Activated CD8-positive, alpha-beta memory T cell treated with anti-CD3 and anti-CD28 coated beads, Interleukin-2, amount 50 U/mL, for 4 hours (primary cell): ENCODE measurements around the gene KIAA1958.
"Not testable (repeated sequence)": the region's sequence is repeated elsewhere in the genome, so short reads cannot be mapped to it uniquely, and the experiment has no call there.

ENCODE experiments used
- DNase-seq: peaks from one replicate; pipeline ENCODE4 v3.0.0-alpha.2; 2020

Gene KIAA1958

DNA sequence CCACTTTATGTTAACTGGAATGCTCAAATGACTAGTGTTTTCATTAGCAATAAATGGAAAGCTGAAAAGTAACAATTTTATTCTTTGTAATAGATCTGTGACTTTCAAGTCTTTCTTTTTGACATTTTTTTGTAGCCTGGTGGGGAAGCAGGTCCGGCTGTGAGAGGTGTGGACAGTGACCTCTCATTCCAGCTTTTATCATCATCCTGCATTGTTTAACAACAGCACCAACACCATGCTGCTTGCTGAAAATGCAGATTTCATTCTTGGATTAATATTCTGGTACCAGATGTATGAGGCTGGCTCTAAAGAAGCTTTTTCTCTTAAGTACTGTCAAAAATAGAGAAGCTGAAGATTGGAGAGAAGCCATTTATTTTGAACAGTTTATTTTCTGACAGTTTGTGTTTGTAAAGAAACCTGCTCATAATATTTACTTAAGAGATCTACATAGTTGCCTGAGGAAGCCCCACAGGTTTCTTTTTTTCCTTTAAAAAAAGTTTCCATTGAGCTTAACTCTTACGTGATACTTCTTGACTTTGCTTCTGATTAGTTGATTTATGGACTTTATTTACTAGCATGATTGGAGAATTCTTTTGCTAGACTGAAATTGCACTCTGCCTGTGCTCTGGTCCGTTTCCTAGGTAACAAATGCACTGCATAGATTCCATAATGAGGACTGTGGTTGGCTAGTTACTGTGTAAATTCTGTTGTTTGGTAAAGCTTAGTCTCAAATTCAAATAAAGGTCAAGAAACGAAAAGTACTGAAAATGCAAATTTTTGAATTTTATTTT is 3.4 kb downstream of the KIAA1958 start:
- no peak for DNase-seq

DNA sequence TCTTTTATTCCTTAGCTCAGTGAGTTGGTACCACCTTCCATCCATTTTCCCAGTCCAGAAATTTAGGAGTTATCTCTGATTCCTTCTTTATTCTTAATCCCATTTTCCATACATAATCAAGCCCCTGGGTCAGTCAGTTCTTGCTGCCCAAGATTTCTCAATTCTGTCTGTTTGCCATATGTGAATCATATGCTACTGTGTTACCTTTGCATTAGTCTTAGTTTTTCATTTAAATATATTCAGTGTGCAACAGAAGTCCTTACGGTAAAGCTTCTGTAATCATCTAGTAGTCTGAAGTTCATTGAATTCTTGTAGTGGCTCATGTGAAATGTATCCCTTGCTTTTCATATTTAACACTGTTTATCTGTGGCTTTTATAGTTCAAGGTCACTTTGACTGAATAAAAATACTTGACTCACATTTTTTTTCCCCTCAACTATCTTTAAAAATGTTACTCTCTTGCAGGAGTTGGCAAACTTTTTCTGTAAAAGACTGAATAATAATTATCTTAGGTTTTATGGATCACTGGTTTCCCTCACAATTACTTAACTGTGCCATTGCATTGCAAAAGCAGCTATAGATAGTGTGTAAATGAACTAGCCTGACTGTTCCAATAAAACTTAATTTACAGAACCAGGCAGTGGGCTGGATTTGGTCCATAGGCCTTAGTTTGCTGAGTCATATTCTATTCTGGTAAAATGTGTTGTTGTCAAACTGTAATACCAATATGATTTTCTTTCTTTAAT is 6.9 kb downstream of the KIAA1958 start:
- DNase-seq, result no peak

DNA sequence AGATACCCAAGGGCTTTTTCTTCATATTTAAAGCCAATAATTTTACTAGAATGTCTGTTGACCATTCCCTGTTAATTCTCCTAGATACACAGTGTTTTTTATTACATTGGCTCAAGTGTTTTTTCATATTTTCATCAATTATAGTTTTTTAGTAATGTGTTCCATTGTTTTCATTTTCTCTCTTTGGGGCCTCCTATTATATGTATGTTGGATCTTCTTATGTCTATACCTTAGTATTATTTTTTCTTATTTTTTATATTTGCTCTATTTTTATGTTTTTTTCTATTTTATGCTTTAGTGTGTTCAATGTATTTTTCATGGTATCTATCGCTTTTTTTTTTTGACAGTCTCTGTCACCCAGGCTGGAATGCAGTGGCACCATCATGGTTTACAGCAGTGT is 7.5 kb downstream of the KIAA1958 start:
- no peak for DNase-seq

DNA sequence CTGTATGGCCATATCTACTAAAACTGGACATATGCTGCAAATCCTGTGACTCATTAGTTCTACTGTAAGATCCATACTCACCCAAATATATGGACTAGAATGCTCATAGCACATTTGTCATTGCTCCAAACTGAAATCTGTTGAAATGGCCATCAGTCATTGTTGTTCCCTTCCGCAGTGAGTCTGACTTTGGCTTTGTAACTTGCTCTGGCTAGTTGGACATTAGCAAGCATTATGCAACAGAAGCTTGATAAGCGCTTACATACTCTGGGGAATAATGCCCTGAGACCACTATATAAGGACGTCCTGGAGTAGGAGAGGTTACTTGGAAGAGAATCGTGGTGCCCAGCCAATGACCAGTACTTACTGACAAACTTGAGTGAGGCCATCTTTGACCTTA is 9.0 kb downstream of the KIAA1958 start:
- no peak for DNase-seq

DNA sequence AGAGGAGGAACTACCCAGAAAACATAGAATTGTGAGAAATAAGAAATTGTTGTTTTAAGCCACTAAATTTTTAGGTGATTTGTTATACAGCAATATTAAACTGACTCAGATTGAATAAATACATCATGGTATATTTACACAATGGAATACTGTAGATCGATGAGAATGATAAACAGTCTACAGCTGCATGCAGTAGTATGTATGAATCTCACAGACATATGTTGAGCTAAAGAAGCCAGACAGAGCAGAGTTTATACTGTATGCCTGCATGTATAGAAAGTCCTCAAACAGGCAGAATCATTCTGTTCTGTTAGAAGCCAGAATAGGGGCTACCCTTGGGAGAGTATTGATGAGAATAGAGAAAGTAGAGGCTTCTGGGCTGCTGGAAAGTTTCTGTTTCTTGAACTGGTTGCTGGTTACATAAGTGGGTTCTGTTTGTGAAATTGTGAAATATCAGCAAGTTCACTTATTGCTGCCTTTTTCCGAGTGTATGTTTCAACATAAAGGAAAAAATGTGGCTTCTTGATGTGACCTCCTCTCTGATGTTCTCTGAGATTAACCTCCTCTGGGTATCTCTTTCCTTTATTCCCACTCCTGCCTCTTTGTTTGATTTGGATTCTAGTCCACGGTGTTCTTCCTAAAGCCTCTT is 9.6 kb downstream of the KIAA1958 start:
- no peak for DNase-seq

DNA sequence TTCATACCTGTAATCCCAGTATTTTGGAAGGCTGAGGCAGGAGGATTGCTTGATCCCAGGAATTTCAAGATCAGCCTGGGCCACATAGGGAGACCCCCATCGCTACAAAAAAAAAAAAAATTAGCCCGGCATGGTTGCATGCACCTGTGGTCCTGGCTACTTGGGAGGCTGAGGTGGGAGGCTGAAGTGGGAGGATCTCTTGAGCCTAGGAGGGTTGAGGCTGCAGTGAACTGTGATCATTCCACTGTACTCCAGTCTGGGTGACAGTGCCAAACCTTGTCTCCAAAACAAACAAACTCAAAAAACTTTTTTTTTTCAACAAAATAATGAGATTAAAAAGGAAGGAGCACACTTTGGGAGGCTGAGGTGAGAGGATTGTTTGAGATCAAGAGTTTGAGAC is 14.2 kb downstream of the KIAA1958 start:
- DNase-seq, result no peak

DNA sequence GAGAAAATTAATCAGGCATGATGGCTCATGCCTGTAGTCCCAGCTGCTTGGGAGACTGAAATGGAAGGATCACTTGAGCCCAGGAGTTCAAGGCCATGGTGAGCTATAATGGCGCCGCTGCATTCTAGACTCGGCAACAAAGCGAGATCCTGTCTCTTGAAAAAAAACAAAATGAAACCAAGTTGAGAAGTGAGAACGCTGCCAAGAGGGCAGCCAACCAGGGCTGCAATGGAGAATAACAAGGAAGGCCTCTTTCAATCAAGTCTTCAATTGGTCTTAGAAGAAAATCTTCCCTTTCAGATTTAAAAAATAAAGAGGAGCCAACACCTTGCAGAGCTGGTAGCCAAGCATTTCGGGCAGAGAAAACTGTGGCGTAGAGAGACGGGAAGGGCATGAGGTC is 14.7 kb downstream of the KIAA1958 start:
- DNase-seq, result no peak

DNA sequence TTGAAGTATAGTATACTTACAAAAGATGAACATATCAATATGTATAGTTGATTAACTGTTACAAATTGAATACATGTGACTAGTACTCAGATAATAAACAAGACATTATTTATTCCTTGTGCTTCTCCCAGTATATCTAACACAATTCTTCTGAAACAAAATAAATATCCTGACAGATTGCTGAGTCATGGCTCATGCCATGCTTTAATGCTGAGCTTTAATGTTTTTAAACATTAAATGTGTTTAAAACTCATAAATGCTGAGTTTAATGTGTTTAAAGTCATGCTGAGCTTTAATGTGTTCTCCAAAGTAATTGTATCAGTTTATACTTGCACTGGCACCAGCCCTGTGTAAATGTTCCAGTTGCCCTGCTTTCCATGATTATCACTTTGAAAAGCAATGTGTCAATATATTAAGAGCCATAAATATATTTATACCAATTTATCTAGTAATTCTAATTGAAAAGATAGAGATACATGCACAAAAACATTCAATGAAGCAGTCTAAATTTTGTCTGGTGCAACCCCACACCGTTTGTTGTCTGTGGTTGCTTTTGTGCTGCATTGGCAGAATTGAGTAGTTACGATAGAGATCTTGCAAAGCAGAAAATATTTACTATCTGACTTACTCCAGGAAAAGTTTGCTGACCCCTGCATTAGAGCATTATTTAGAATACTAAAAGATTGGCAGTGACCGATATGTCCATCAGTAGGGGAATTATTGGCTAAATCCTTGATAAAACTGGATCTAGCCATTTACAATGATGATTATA is 15.7 kb downstream of the KIAA1958 start:
- DNase-seq, result no peak

DNA sequence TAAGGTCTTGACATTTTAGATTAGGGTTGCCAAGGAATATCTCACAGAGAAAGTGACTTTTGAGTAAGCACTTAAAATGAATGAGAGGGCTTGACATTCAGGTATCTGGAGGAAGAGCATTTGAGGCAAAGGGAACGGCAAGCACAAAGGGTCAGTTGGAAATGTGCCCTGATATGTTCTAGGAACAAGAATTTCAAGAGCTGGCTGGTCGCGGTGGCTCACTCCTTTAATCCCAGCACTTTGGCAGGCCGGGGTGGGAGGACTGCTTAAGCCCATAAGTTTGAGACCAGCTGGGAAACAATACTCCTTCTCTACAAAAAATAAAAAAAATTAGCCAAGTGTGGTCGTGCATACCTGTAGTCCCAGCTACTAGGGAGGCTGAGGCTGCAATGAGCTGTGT is 16.5 kb downstream of the KIAA1958 start:
- no peak for DNase-seq

DNA sequence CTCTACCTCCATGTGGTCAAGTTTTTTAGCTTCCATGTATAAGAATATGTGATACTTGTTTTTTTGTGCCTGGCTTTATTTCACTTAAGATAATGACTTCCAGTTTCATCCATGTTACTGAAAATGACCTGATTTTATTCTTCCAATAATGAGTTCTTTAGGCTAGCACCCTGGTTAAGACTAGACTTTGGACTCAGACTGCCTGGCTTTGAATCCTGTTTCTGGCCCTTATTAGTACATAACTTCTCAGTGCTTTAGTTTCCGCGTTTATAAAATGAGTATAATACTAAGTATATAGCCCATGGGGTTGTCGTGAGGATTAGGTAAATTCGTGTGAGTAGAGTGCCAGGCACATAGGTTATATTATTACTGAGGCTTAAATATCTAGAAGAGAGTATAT is 18.5 kb downstream of the KIAA1958 start:
- no peak for DNase-seq

DNA sequence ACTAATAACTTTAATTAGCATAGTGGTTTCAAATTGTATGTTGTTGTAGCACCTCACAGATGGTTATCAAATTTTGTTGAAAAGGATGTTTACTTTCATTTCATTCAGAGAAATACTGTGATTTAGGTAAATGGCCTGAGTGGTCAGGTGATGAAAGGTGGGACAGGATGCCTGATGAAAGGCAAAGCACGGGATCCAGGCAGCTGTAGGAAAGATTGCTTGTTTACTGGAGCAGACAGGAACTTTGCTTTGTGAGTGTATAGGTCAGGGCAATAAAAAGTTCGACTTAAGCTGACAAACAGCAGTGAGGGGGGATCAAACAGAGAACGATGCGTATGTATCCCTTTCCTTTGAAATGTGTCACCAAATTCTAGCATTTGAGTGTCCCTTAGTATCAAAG is 19.0 kb downstream of the KIAA1958 start:
- DNase-seq, result no peak

DNA sequence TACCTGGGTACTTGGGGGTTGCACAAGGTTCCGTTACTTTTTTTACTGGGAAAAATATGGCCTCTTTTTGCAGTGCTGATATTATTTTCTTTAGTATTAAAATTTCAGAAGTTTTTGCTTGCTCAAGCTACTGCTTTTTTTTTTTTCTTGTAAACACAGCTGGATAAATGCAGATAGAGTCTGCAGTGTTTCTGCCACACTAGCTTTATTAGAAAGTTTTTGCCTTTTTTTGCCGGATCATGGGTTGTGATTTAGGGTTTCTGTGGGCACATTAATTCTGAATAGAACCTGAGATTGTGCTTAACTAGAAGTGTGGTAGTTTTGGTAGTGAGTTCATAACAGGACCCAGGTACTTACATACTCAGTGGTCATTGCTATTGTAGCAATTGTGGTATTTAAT is 19.9 kb downstream of the KIAA1958 start:
- no peak for DNase-seq

DNA sequence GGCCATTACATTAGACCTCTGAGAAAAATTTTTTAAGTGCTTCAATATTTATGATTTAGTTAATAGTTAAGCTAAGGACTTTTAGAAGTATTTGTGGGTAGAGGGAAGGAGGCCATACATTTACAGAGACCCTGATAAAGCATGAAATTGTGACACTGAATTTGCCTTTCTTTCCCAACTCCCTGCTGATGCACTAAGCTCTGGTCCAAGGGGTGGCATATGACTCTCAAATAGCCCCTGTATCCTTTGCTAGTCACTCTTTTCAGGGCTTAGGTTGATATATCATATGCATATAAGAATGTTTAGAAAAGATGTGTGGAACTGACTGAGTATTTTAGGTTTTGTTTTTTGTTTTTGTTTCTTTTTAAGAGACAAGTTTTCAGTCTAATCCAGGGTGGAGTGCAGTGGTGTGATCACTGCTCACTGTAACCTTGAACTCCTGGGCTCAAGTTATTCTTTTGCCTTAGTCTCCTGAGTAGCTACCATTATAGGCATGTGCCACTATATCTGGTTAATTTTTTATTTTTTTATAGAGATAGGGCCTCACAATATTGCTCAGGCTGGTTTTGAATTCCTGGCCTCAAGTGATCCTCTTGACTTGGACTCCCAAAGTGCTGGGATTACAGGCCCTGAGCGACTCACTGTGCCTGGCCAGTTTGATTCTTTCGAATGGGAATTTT is 20.5 kb downstream of the KIAA1958 start:
- no peak for DNase-seq

DNA sequence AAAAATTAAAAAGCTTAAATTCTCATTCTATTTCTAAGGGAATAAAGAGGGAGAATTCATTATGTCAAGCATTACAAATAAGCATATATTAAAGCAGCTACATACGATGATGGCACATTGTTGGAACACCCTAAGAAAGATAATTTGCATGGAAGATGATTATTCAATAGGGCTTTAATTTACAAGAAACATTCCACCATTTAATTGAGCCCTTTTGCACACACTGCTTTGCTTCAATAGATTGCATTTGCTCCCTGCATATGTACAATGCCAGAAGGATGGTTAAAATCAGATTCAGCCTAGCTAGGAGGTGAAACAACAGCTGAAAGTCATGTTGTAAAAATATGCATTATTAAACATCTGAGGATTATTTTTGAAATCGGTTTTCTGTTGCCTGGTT is 21.8 kb downstream of the KIAA1958 start:
- DNase-seq, result no peak

DNA sequence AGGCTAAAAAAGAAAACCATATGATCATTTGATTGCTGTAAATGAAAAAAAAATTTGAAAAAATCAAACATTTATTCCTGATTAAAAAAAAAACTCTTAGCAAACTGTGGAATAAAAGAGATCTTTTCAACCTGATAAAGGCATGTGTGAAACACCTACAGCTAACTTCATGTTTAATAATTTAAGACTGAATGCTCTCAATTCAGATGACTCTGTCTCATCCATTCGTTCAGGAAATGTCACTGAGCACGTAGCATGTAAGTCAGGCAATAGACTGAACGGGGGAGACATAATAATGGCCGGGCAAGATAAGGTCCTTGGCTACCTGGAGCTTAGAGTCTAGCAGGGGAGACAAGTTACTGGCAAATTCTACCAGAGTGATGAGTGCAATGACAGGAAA is 25.8 kb downstream of the KIAA1958 start:
- DNase-seq, result not testable (repeated sequence)

DNA sequence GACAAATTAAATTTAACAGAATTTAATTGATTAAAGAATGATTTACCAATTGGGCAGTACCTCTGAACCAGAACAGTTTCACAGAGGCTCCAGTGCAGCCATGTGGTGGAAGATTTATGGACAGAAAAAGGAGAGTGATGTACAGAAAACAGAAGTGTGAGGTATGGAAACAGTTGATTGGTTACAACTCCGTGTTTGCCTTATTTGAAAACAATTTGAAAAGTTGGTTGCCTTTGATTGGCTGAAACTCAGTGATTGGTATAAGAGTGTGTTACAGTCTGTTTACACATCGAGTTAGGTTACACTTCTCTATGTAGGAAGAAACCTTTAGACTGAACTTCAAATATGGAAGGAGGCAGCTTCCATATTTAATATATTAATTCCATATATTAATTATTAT is 30.1 kb downstream of the KIAA1958 start:
- no peak for DNase-seq

DNA sequence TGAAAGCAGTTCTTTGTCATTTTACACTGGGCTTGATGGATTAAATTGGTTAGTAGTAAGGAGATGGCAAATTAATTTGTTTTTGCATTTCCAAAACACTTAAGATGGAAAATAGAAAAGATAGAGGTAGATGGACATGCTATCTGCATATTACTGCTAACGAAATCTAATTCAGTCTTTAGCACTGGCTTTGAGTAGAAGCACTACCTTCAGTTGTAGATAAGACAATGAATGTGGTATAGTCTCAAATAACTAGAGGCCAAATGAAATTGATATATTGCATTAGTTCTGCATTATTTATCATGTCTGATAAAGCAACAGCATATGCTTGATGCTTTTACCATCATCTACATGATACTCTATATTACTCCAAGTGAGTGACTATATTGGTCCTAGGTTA is 33.4 kb downstream of the KIAA1958 start:
- DNase-seq, result no peak

DNA sequence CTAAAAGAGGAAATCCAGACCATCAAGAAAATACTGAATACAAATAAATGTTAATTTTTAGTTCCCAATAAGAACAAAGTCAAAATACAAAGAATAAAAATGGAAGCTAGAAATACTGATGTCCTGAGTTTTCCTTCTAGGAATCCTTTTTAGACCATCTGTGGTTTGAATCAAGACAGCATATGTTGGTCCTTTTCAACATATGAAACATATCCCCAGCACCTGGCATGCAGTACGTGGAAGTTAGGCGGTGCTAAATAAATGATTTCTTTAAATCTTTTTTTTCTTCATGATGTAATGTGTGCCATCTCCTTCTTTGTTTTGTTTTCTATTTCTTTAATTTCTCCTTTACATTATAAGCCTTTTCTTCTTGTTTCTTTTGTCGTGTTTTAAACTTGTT is 34.0 kb downstream of the KIAA1958 start:
- no peak for DNase-seq

DNA sequence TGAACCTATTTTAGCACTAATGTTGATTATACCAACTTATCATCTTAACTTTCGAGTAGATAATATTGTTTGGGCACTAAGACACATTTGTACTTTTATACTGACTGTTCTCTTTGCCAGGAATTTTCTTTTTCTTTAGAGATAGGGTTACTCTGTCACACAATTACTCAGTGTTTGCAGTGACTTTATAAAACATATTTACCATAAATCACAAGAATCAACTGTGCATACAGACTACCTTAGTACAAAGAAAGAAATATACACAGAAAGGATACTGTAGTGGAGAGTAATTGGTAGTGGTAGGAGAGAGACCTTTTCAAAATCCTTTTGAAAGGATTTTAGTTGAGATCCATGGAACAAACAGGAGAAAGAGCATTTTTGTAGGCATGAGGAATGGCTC is 40.3 kb downstream of the KIAA1958 start:
- DNase-seq, result no peak

DNA sequence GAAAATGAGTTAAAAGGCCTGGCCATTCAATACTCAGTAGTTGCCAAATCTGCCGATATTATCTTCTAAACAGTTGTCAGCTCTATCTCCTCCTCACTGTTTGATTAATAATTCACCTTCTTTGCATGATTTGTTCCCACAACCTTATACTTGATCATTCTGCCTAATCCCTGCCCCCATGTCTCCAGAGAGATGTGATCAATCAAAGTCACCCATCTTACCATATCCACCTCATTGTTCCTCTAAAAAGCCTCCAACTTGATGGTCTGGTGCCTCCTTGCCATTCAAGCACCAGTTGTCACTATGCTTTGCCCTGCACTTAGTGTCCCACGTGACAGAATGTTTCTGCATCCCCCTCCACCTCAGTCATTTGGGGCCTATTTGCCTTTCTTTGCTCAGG is 41.3 kb downstream of the KIAA1958 start:
- no peak for DNase-seq

DNA sequence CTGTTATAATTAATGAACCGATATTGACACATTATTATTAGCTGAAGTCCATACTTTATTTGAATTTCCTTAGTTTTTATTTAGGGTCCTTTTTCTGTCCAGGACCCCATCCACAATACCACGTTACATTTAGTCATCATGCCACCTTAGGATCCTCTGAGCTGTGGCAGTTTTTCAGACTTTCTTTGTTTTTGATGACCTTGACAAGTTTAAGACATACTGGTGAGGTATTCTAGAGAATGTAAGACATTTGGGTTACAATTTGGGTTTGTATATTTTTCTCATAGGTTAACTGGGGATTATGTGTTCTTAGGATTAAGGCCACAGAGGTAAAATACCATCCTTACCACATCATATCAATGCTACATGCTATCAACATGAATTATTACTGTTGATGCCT is 42.7 kb downstream of the KIAA1958 start:
- DNase-seq, result no peak

DNA sequence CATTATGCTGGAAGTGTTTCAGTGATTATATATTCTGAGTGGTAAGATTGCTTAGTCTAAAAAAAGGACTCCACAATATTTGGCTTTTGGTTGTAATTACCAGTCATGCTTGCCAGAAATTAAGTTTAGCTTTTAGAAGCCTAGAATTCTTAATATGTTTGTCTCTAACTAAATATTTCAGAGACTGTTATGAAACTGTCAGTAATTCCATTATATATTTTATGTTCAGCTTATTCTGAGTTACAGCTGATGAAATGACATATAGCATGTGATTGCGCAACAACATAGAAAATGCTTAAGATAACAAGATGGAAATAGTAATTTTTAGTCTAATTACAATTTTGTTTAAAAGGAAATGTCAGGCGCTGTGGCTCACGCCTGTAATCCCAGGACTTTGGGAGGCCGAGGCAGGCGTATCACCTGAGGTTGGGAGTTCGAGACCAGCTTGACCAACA is 44.2 kb downstream of the KIAA1958 start:
- DNase-seq, result no peak
